Coronary artery (tissue), 2 donors: Measurements from ENCODE around the gene APRT.
A peak's percentile ranks its signal among the peaks of the same experiment; 100 is the strongest.

Source experiments
- DNase-seq: peaks from one replicate; pipeline ENCODE4 v3.0.0-alpha.2; 2017; ENCODE audit warnings: low spot score
- H3K27ac ChIP-seq, 2 donors: fragments of 200-600 bp; sonication (generic); one replicate each; pipeline ENCODE4 v1.5.1; 2016 to 2019
- H3K4me3 ChIP-seq: fragments of 200-600 bp; sonication (generic); 2 replicates; pipeline ENCODE4 v1.5.1; 2016; ENCODE audit warnings: mild to moderate bottlenecking, moderate library complexity
- TF ChIP-seq, protein P1 (sequence below): fragments of 200-600 bp; sonication (generic); IDR thresholded peaks from one replicate; pipeline ENCODE4 v1.5.1; 2019; ENCODE audit warnings: antibody characterized with exemption

APRT gene

DNA sequence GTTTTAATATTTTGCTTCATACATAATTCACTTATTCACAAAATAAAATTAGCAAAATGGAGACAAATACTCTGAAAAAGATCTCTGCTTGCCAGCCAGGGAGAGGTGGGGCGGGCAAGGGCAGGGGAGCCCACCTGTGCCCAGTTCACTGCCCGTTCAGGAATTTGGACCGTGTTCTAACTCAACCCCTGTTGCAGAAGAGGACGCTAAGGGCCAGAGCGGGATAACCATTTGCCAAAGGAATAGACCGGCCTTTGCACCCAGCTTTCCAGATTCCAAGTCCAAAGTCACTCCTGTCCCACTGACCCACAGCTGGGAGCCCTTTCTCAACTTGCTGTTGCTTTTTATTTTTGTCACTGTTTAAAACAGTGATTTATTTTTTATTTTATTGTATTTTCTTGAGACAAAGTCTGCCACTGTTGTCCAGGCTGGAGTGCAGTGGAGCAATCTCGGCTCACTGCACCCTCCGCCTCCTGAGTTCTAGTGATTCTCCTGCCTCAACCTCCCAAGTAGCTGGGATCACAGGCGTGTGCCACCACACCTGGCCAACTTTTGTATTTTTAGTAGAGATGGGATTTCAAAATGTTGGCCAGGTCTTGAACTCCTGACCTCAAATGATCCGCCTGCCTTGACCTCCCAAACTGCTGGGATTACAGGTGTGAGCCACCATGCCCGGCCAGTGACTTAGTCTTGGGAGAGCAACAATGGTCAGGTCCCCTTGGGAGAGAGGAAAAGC, 24.0 kb downstream of the APRT start:
- no peak overlapping the region for H3K27ac ChIP-seq
- DNase-seq = no peak
- no peak overlapping the region for H3K4me3 ChIP-seq
- TF ChIP-seq, protein P1, sequence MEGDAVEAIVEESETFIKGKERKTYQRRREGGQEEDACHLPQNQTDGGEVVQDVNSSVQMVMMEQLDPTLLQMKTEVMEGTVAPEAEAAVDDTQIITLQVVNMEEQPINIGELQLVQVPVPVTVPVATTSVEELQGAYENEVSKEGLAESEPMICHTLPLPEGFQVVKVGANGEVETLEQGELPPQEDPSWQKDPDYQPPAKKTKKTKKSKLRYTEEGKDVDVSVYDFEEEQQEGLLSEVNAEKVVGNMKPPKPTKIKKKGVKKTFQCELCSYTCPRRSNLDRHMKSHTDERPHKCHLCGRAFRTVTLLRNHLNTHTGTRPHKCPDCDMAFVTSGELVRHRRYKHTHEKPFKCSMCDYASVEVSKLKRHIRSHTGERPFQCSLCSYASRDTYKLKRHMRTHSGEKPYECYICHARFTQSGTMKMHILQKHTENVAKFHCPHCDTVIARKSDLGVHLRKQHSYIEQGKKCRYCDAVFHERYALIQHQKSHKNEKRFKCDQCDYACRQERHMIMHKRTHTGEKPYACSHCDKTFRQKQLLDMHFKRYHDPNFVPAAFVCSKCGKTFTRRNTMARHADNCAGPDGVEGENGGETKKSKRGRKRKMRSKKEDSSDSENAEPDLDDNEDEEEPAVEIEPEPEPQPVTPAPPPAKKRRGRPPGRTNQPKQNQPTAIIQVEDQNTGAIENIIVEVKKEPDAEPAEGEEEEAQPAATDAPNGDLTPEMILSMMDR = no peak

GRCh38 chr16:88785106-88785924, 26.4 kb downstream of the APRT start, which contains the start of gene PIEZO1:
PIEZO1 (minus strand) TSS chr16:88785220; CDS start chr16:88784964, 256 bp downstream.
- TF ChIP-seq, protein P1 = peak; percentile 72
- H3K27ac ChIP-seq = peak within 1 kb of the TSS; percentile 65 to 97
- no peak for DNase-seq
- peak within 1 kb of the TSS; percentile 96 for H3K4me3 ChIP-seq

DNA sequence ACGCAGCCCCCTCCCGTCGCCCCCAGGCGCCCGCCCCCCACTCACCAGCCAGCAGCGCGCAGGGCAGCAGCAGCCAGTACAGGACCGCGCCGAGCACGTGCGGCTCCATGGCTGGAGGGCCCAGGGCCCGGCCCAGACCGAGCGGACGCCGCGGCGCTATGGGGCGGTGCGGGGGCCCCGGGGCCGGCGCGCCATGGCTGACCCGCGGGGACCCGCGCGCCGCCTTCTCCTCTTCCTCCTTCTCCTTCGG, 26.9 kb downstream of the APRT start:
- H3K4me3 ChIP-seq = peak overlapping the region; percentile 96
- DNase-seq = no peak
- H3K27ac ChIP-seq = peak overlapping the region; percentile 65 to 97
- TF ChIP-seq, protein P1 = no peak

DNA sequence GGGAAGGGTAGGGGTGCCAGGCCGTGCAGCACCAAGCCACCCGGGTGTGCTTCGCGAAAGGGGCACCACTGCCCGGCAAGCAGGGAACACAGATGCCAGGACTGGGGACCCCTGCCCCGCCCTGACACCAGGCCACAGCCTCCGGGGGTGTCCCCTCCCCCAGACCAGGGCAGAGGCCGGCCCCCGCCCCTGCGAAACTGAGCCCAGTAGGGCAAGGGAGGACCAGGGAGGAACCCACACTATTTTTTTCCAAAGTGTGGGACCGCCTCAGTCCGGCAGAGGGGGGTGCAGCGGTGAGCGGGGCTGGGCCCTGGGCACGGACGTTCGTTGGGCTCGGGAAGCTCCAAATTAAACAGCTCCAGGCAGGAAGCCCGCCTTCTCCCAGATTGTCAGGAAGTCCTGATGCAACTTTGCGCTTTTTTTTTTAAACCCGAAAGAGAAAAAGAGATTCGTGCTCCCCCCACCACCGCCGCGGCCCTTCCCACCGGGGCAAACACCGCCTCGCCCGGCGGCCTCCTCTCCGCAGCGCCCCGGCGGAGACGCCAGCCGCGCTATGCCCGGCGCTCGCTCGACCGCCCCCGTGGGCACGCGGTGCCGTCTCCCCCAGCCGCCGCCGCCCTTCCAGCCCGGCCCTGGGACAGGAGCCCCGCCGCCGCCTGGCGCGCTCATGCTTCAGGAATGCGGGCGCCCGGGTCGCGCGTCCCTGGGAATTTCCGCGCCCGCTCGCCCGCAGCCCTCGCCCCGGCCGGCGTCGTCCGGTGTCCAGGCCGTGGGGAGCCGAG, 27.5 kb downstream of the APRT start:
- TF ChIP-seq, protein P1 = peak; percentile 32
- peak; percentile 87 for DNase-seq
- H3K4me3 ChIP-seq = peak overlapping the region; percentile 96
- peak overlapping the region; percentile 65 to 97 for H3K27ac ChIP-seq

DNA sequence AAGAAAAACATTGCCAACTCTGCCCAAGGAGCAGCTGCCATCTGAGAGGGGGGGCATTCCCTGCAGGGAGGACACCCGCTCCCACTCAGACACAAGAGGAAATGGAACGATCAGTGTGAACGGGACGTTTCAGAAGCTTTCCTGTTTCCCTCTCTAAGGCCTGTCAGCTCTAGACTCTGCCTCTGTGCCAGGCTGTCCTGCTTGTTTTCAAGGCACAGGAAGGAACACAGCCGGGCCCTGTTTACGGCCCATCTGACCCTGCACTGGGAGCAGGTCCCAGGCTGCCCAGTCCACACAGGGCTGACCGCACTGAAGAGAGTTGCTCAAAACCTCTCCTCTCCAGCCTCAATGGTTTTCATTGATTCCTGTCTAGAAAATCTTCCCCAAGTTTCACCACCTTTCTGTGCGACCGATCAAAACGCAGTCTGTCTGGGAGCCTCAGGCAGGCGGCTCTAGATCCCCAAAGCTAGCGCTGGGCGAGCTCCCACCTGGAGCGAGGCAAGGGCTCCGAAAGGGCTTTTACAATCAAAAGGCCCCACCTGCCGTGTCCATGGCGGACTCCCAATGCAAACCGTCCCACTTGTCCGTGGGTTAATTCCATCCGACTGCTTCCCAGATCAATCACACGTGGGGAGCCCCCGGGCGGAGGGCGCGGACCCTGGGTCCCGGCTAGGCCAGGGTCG, 28.2 kb downstream of the APRT start:
- H3K27ac ChIP-seq = peak overlapping the region; percentile 65 to 97
- H3K4me3 ChIP-seq = peak overlapping the region; percentile 96
- no peak for DNase-seq
- TF ChIP-seq, protein P1 = no peak

GRCh38 chr16:88782454-88783390, 29.0 kb downstream of the APRT start:
- no peak for DNase-seq
- H3K4me3 ChIP-seq = peak overlapping the region; percentile 96
- TF ChIP-seq, protein P1 = no peak
- H3K27ac ChIP-seq = peak overlapping the region; percentile 65 to 97
